Measurements from ENCODE around the gene NT5C3B.

The NT5C3B gene

GRCh38 chr17:41810659-41811548, 25.1 kb downstream of the NT5C3B start:
- no peak for DNase-seq (ENCODE audit: low spot score)

GRCh38 chr17:41806685-41807445, 29.2 kb downstream of the NT5C3B start:
- DNase-seq (ENCODE audit: low spot score), result no peak

GRCh38 chr17:41803049-41804020, 32.7 kb downstream of the NT5C3B start:
- DNase-seq (ENCODE audit: low spot score), result no peak

GRCh38 chr17:41801374-41802271, 34.4 kb downstream of the NT5C3B start:
- peak; percentile 93 for DNase-seq (ENCODE audit: low spot score)

- peak; percentile 76 for DNase-seq (ENCODE audit: low spot score)
Observed at GRCh38 chr17:41800601-41801373, 35.2 kb downstream of the NT5C3B start.

GRCh38 chr17:41799366-41799765, 36.7 kb downstream of the NT5C3B start:
- no peak for DNase-seq (ENCODE audit: low spot score)

GRCh38 chr17:41797377-41797776, 38.7 kb downstream of the NT5C3B start:
- no peak for DNase-seq (ENCODE audit: low spot score)

- DNase-seq (ENCODE audit: low spot score), result no peak
Observed at GRCh38 chr17:41796121-41796895, 39.7 kb downstream of the NT5C3B start.

GRCh38 chr17:41794540-41794975, 41.5 kb downstream of the NT5C3B start:
- DNase-seq (ENCODE audit: low spot score), result no peak

- DNase-seq (ENCODE audit: low spot score), result peak; percentile 83
Observed at GRCh38 chr17:41793784-41794539, 42.1 kb downstream of the NT5C3B start.

GRCh38 chr17:41792845-41793783, 42.9 kb downstream of the NT5C3B start:
- no peak for DNase-seq (ENCODE audit: low spot score)

- DNase-seq (ENCODE audit: low spot score), result no peak
Observed at GRCh38 chr17:41787021-41787418, 49.0 kb downstream of the NT5C3B start.

- DNase-seq (ENCODE audit: low spot score), result peak; percentile 100
Observed at GRCh38 chr17:41786227-41787020, 49.6 kb downstream of the NT5C3B start, which contains the start of gene JUP. Gene JUP (minus strand): TSS chr17:41786711. CDS start chr17:41771854, 14,857 bp downstream.

GRCh38 chr17:41785859-41786226, 50.2 kb downstream of the NT5C3B start:
- peak; percentile 79 for DNase-seq (ENCODE audit: low spot score)

GRCh38 chr17:41785091-41785858, 50.8 kb downstream of the NT5C3B start:
- DNase-seq (ENCODE audit: low spot score), result peak; percentile 87

All from ecto neural progenitor cell (in vitro differentiated cells).